Endodermal cell (in vitro differentiated cells): ENCODE measurements around the gene PHYH. TPM values are rescaled to one million over a fixed set of nuclear protein-coding genes. Genes with fewer than 3 reads are reported as not detected.

Source experiments
- DNase-seq: peaks from one replicate; pipeline ENCODE4 v3.0.0-alpha.2; 2017
- H3K27ac ChIP-seq: 2 replicates; pipeline ENCODE4 v1.5.1; 2013; ENCODE audit warnings: mild to moderate bottlenecking, low read depth, low read length, moderate library complexity
- H3K27me3 ChIP-seq: 2 replicates; pipeline ENCODE4 v1.6.1; 2013; ENCODE audit warnings: mild to moderate bottlenecking, low read length, moderate library complexity; ENCODE audit not compliant: insufficient read depth, control insufficient read depth, poor library complexity, severe bottlenecking
- H3K36me3 ChIP-seq: 2 replicates; pipeline ENCODE4 v1.7.0; 2013; ENCODE audit warnings: mild to moderate bottlenecking, low read length, moderate library complexity; ENCODE audit not compliant: control insufficient read depth, insufficient read depth
- H3K4me1 ChIP-seq: one replicate; pipeline ENCODE4 v1.7.0; 2013; ENCODE audit warnings: low read length; ENCODE audit not compliant: control insufficient read depth, insufficient read depth
- H3K4me3 ChIP-seq: 2 replicates; pipeline ENCODE4 v1.5.1; 2013; ENCODE audit warnings: mild to moderate bottlenecking, low read length, moderate library complexity
- H3K9ac ChIP-seq: 2 replicates; pipeline ENCODE4 v1.6.1; 2013; ENCODE audit warnings: mild to moderate bottlenecking, low read length, moderate library complexity; ENCODE audit not compliant: poor library complexity, severe bottlenecking; ENCODE audit errors: extremely low read depth
- H3K9me3 ChIP-seq: 2 replicates; pipeline ENCODE4 v1.6.1; 2013; ENCODE audit warnings: mild to moderate bottlenecking, low read length, moderate library complexity; ENCODE audit not compliant: control insufficient read depth
- H3K27ac Mint-ChIP-seq: 2 replicates; pipeline ENCODE4 v1.8.0; 2020; ENCODE audit warnings: mixed read lengths
- H3K27me3 Mint-ChIP-seq: 2 replicates; pipeline ENCODE4 v1.8.0; 2021; ENCODE audit warnings: mild to moderate bottlenecking, mixed read lengths; ENCODE audit not compliant: insufficient read depth
- H3K36me3 Mint-ChIP-seq: 2 replicates; pipeline ENCODE4 v1.8.0; 2020; ENCODE audit warnings: low read depth, mixed read lengths
- H3K4me1 Mint-ChIP-seq: 2 replicates; pipeline ENCODE4 v1.8.0; 2020; ENCODE audit warnings: mixed read lengths
- H3K4me3 Mint-ChIP-seq: 2 replicates; pipeline ENCODE4 v1.8.0; 2020; ENCODE audit warnings: mild to moderate bottlenecking, moderate library complexity, mixed read lengths
- H3K9me3 Mint-ChIP-seq: 2 replicates; pipeline ENCODE4 v1.8.0; 2020; ENCODE audit warnings: mild to moderate bottlenecking, mixed read lengths
- CTCF ChIP-seq: fragments of 200-600 bp; sonication (generic); conservative IDR thresholded peaks from 2 replicates; pipeline ENCODE4 v1.5.0; 2021; ENCODE audit warnings: antibody characterized with exemption, mild to moderate bottlenecking
- WGBS, 2 experiments: methylation state at CpG; one replicate each; pipeline versions ENCODE4 v1.1.5 to v1.1.7; 2013; ENCODE audit warnings: missing lambda C conversion rate in 2 of 2, mixed read lengths in 1 of 2; ENCODE audit not compliant: insufficient coverage in 1 of 2, insufficient read length in 1 of 2; 5-methylcytosine and 5-hydroxymethylcytosine counted together
- total RNA-seq, 2 donors: library from RNA; stranded (reverse); fragmentation: NEBNext Ultra II Directional in 1 of 2; extraction: Animal tissue kit (Norgen Biotek cat#: 25700) in 1 of 2; gene quantifications; 2 replicates in 1 of 2; 3 replicates in 1 of 2; pipeline ENCODE4 v1.2.1, GENCODE V29; 2021

The PHYH gene
- total RNA-seq, 2 donors from 2014 or later: 17.2 to 37.9 TPM

GRCh38 chr10:13298748-13299436, 972 bp downstream of the PHYH start:
- Histone ChIP-seq H3K27me3 (no peaks in the 10 kb centered on the region), H3K36me3 (no peaks in the 10 kb centered on the region), H3K9ac (peak overlapping the region; percentile 75), H3K4me3 (peak overlapping the region; percentile 83), H3K4me1 (no peaks in the 10 kb centered on the region), H3K9me3 (no peaks in the 10 kb centered on the region), H3K27ac (peak overlapping the region; percentile 57)
- no peaks in the 10 kb centered on the region for H3K9me3 Mint-ChIP-seq
- DNase-seq: no peak
- H3K4me1 Mint-ChIP-seq: peaks cover 6% of the 10 kb centered on the region
- 64 to 73% methylated on average over 4 to 16 of the region's 20 CpGs for WGBS, 2 experiments
- no peak for TF ChIP-seq CTCF
- no peak overlapping the region for H3K27ac Mint-ChIP-seq
- no peaks in the 10 kb centered on the region for H3K36me3 Mint-ChIP-seq
- peak overlapping the region; percentile 49 for H3K4me3 Mint-ChIP-seq
- H3K27me3 Mint-ChIP-seq: no peaks in the 10 kb centered on the region

GRCh38 chr10:13296476-13296875, 3.4 kb downstream of the PHYH start:
- H3K27me3 Mint-ChIP-seq: no peaks in the 10 kb centered on the region
- DNase-seq: no peak
- no peaks in the 10 kb centered on the region for H3K27me3 ChIP-seq
- WGBS, 2 experiments: 95 to 100% methylated on average over 7 to 10 of the region's 10 CpGs
- no peak overlapping the region for H3K4me3 ChIP-seq
- no peak overlapping the region for H3K4me3 Mint-ChIP-seq
- H3K36me3 ChIP-seq: no peaks in the 10 kb centered on the region
- no peak overlapping the region for H3K27ac ChIP-seq
- H3K36me3 Mint-ChIP-seq: peaks cover 2% of the 10 kb centered on the region
- TF ChIP-seq CTCF: no peak
- H3K9me3 Mint-ChIP-seq: no peaks in the 10 kb centered on the region
- H3K4me1 ChIP-seq: no peaks in the 10 kb centered on the region
- peaks cover 3% of the 10 kb centered on the region for H3K4me1 Mint-ChIP-seq
- H3K9me3 ChIP-seq: no peaks in the 10 kb centered on the region
- no peak overlapping the region for H3K9ac ChIP-seq
- no peak overlapping the region for H3K27ac Mint-ChIP-seq

DNA sequence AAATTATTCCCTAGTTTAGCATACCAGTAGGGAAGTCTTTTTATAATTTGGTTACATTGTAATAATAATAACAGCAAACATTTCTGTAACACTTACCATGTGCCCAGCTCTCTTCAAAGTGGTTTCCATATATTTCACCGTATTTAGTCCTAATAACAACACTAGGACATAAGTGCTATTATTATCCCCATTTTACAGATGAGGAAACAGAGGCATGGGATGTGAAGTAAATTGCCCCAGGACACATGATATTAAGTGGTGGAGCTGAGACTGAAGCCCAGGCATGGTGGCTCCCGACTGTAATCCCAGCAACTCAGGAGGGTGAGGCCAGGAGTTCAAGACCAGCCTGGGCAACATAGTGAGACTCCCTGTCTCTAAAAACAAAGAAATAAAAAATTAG, 5.1 kb downstream of the PHYH start:
- WGBS, 2 experiments: 80 to 89% methylated on average over 1 to 2 of the region's 2 CpGs
- no peak overlapping the region for H3K4me3 Mint-ChIP-seq
- H3K27ac Mint-ChIP-seq: no peak overlapping the region

More for the DNA sequence above, 5.1 kb downstream of the PHYH start:
- Mint-ChIP-seq H3K4me1 (peaks cover 3% of the 10 kb centered on the region), H3K36me3 (peaks cover 7% of the 10 kb centered on the region), H3K27me3 (no peaks in the 10 kb centered on the region), H3K9me3 (no peaks in the 10 kb centered on the region)
- H3K36me3 ChIP-seq: no peaks in the 10 kb centered on the region
- no peak overlapping the region for H3K9ac ChIP-seq
- no peak for TF ChIP-seq CTCF
- H3K4me1 ChIP-seq: no peaks in the 10 kb centered on the region
- no peak overlapping the region for H3K4me3 ChIP-seq
- no peak for DNase-seq
- H3K9me3 ChIP-seq: no peaks in the 10 kb centered on the region
- H3K27ac ChIP-seq: no peak overlapping the region
- no peaks in the 10 kb centered on the region for H3K27me3 ChIP-seq
